Ectodermal cell (in vitro differentiated cells): ENCODE results near the gene MAP2K6.

Source experiments
- H3K27ac ChIP-seq: 2 replicates; pipeline ENCODE4 v1.7.0; 2013; ENCODE audit warnings: mild to moderate bottlenecking, low read depth, low read length; ENCODE audit not compliant: insufficient read depth, poor library complexity, severe bottlenecking
- H3K27me3 ChIP-seq: 2 replicates; pipeline ENCODE4 v1.7.0; 2013; ENCODE audit warnings: mild to moderate bottlenecking, low read length; ENCODE audit not compliant: insufficient read depth, control insufficient read depth, poor library complexity, severe bottlenecking
- H3K36me3 ChIP-seq: one replicate; pipeline ENCODE4 v1.7.0; 2013; ENCODE audit warnings: low read length; ENCODE audit not compliant: control insufficient read depth, insufficient read depth
- H3K4me1 ChIP-seq: one replicate; pipeline ENCODE4 v1.7.0; 2013; ENCODE audit warnings: low read length; ENCODE audit not compliant: control insufficient read depth, insufficient read depth
- H3K4me3 ChIP-seq: 2 replicates; pipeline ENCODE4 v1.7.0; 2013; ENCODE audit warnings: low read depth, low read length, control low read depth; ENCODE audit not compliant: insufficient read depth
- H3K9me3 ChIP-seq: 2 replicates; pipeline ENCODE4 v1.7.0; 2013; ENCODE audit warnings: mild to moderate bottlenecking, low read length, moderate library complexity; ENCODE audit not compliant: control insufficient read depth
- WGBS, 2 experiments: methylation state at CpG; one replicate each; pipeline ENCODE4 v1.1.7; 2013; ENCODE audit warnings: missing lambda C conversion rate in 2 of 2; 5-methylcytosine and 5-hydroxymethylcytosine counted together

MAP2K6 gene

DNA sequence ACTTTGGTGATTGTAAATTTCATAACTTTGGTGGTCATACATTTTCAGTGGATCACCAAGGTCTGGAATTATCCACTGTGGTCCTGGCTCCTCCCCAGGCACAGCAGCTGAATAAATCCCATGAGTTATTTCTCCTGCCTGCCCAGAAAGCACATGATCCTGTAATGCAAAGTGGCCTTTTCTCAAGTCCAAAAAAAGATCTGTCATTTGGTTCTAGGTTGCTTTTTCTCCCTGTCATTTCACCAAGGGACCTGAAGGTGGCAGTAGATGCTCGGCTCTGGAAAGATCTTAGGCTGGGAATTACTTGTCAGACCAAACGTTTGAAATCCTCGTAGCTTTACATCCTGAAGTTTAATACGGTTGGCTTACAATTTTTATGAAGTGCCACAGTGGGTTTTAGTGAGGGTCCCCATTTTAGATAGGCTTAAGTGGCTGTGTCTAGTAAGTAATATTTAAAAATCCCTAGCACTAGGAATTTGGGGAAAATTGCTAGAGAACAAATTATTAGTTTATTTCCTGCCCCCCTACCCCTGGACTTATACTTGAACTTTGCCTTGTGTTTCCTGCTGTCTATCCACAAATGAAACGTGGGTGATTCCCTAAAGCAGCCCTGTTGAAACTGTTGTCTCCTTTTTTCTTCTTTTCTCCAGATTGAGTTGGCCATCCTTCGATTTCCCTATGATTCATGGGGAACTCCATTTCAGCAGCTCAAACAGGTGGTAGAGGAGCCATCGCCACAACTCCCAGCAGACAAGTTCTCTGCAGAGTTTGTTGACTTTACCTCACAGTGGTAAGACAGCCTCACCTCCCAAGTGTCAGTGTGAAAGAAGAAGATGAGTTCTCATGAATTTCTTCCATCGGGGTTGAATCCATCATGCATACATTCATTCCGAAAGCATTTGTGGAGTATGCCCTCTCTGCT is 111.7 kb downstream of the MAP2K6 start:
- Histone ChIP-seq H3K36me3 (peaks cover 25% of the 10 kb centered on the region), H3K4me3 (no peak overlapping the region)
- 60 to 61% methylated on average over 9 of the region's 9 CpGs for WGBS, 2 experiments

GRCh38 chr17:69528035-69528434 is 113.5 kb downstream of the MAP2K6 start:
- Histone ChIP-seq H3K9me3 (no peaks in the 10 kb centered on the region), H3K27me3 (no peaks in the 10 kb centered on the region), H3K4me1 (no peaks in the 10 kb centered on the region), H3K27ac (no peak overlapping the region), H3K36me3 (peaks cover 27% of the 10 kb centered on the region), H3K4me3 (no peak overlapping the region)
- 68 to 77% methylated on average over 4 to 5 of the region's 5 CpGs for WGBS, 2 experiments

More for the DNA sequence above, 111.7 kb downstream of the MAP2K6 start:
- Histone ChIP-seq H3K4me1 (no peaks in the 10 kb centered on the region), H3K27ac (no peak overlapping the region), H3K27me3 (no peaks in the 10 kb centered on the region), H3K9me3 (no peaks in the 10 kb centered on the region)

DNA sequence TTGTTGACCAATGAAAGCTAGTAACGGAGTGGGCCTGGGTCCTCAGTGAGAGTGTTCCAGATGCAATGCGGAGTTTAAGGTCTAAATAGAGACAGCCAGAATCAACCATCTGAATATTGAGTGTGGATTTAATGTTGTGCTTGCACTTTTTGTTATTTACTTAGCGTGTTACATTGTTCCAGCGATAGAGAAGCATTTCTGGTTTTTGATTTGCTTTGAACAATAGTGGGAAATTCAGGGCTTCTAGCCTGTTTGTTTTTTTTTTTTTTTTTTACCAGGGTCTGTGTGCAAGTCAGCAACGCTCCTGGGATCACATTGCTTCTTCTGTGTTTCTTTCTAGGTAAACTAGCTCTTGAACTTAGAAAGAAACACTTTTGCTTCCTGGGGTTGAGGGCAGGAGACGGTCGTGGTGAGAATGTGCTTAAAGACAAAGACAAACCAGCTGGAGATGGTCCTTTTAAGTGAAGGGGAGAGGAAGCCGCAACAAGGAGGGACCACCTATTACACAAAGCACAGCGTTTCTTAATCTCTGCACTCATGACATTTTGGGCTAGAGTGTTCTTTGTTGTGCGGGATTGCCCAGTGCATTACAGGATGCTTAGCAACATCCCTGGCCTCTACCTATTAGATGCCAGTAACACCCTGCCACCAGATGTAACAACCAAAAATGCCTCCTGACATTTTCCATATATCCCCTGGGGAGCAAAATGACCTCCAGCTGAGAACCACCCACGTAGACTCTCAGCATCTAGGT is 119.2 kb downstream of the MAP2K6 start:
- no peaks in the 10 kb centered on the region for H3K9me3 ChIP-seq
- H3K27me3 ChIP-seq: no peaks in the 10 kb centered on the region
- no peak overlapping the region for H3K4me3 ChIP-seq
- 58 to 65% methylated on average over 11 of the region's 11 CpGs for WGBS, 2 experiments
- H3K36me3 ChIP-seq: peaks cover 11% of the 10 kb centered on the region
- H3K4me1 ChIP-seq: peaks cover 5% of the 10 kb centered on the region
- no peak overlapping the region for H3K27ac ChIP-seq

GRCh38 chr17:69534235-69534621 is 119.7 kb downstream of the MAP2K6 start:
- 68 to 69% methylated on average over 5 of the region's 5 CpGs for WGBS, 2 experiments
- Histone ChIP-seq H3K9me3 (no peaks in the 10 kb centered on the region), H3K27me3 (no peaks in the 10 kb centered on the region), H3K36me3 (peaks cover 11% of the 10 kb centered on the region), H3K4me3 (no peak overlapping the region), H3K4me1 (peaks cover 5% of the 10 kb centered on the region), H3K27ac (no peak overlapping the region)

DNA sequence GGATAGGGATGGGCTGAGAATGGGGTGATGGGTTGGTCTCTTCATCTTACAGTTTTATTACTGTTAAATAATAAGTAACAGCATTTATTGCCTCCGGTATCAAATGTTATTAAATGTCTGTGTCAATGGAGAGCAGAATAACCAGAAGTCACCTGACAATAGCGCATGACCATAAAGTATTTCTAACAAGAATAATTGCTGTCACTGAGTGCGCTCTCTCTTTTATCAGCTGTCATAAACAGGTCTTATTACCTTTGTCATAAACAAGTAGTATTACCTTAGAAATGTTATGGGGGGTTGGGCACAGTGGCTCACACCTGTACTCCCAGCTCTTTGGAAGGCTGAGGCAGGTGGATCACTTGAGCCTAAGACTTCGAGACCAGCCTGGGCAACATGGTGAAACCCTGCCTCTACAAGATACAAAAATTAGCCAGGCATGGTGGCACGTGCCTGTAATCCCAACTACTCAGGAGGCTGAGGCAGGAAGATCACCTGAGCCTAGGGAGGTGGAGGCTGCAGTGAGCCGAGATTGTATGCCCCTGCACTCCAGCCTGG is 120.6 kb downstream of the MAP2K6 start:
- no peaks in the 10 kb centered on the region for H3K9me3 ChIP-seq
- 94 to 96% methylated on average over 6 of the region's 6 CpGs for WGBS, 2 experiments
- no peak overlapping the region for H3K4me3 ChIP-seq
- peaks cover 5% of the 10 kb centered on the region for H3K4me1 ChIP-seq
- H3K36me3 ChIP-seq: peaks cover 11% of the 10 kb centered on the region
- H3K27ac ChIP-seq: no peak overlapping the region
- no peaks in the 10 kb centered on the region for H3K27me3 ChIP-seq

GRCh38 chr17:69538795-69539194 is 124.3 kb downstream of the MAP2K6 start:
- H3K36me3 ChIP-seq: peaks cover 7% of the 10 kb centered on the region
- H3K4me3 ChIP-seq: no peak overlapping the region
- 92 to 100% methylated on average over 2 of the region's 2 CpGs for WGBS, 2 experiments
- H3K27ac ChIP-seq: no peak overlapping the region
- no peaks in the 10 kb centered on the region for H3K4me1 ChIP-seq
- H3K27me3 ChIP-seq: no peaks in the 10 kb centered on the region
- no peaks in the 10 kb centered on the region for H3K9me3 ChIP-seq

GRCh38 chr17:69539274-69539673 is 124.8 kb downstream of the MAP2K6 start:
- no peaks in the 10 kb centered on the region for H3K27me3 ChIP-seq
- no peaks in the 10 kb centered on the region for H3K4me1 ChIP-seq
- peaks cover 7% of the 10 kb centered on the region for H3K36me3 ChIP-seq
- 92 to 93% methylated on average over 2 of the region's 2 CpGs for WGBS, 2 experiments
- H3K4me3 ChIP-seq: no peak overlapping the region
- no peak overlapping the region for H3K27ac ChIP-seq
- H3K9me3 ChIP-seq: no peaks in the 10 kb centered on the region

- no peak overlapping the region for H3K27ac ChIP-seq
Observed at GRCh38 chr17:69539781-69540319, 125.4 kb downstream of the MAP2K6 start.

GRCh38 chr17:69540356-69540755 is 125.9 kb downstream of the MAP2K6 start:
- peaks cover 4% of the 10 kb centered on the region for H3K36me3 ChIP-seq

More at GRCh38 chr17:69539781-69540319, 125.4 kb downstream of the MAP2K6 start:
- WGBS, 2 experiments: 86 to 90% methylated on average over 4 of the region's 4 CpGs
- Histone ChIP-seq H3K4me1 (no peaks in the 10 kb centered on the region), H3K27me3 (no peaks in the 10 kb centered on the region), H3K36me3 (peaks cover 7% of the 10 kb centered on the region), H3K4me3 (no peak overlapping the region), H3K9me3 (no peaks in the 10 kb centered on the region)

DNA sequence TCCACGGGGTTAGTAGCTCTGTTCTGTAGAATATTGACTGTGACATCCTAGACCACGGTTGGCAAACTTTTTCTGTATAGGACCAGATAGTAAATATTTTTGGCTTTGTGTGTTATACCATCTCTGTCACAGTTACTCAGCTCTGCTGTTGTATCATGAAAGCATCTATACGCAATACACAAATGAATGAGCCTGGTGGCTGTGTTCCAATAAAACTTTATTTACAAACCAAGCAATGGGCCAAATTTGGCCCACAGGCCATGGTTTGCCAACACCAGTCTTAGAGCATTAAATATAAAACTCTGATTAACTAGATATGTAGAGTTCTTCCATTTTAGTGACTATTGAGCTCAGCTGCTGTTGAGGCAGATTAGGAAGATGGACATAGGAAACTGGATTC is 132.7 kb downstream of the MAP2K6 start:
- H3K27me3 ChIP-seq: no peaks in the 10 kb centered on the region
- 82 to 96% methylated on average over 3 of the region's 3 CpGs for WGBS, 2 experiments
- H3K4me3 ChIP-seq: no peak overlapping the region
- no peak overlapping the region for H3K27ac ChIP-seq
- no peaks in the 10 kb centered on the region for H3K9me3 ChIP-seq
- no peaks in the 10 kb centered on the region for H3K36me3 ChIP-seq
- H3K4me1 ChIP-seq: no peaks in the 10 kb centered on the region

More at GRCh38 chr17:69540356-69540755, 125.9 kb downstream of the MAP2K6 start:
- Histone ChIP-seq H3K4me3 (no peak overlapping the region), H3K4me1 (no peaks in the 10 kb centered on the region), H3K27me3 (no peaks in the 10 kb centered on the region), H3K9me3 (no peaks in the 10 kb centered on the region), H3K27ac (no peak overlapping the region)
- WGBS, 2 experiments: 84 to 93% methylated on average over 2 of the region's 2 CpGs
